Ovary (tissue), 3 donors: ENCODE data around the gene DDX59.

Source experiments
- CTCF ChIP-seq, 3 donors: fragments of 450-650 bp in 2 of 3; fragments of 200-600 bp in 1 of 3; IDR thresholded peaks; one replicate each; pipeline versions ENCODE4 v1.5.1 to v1.8.0; 2016 to 2022; ENCODE audit warnings: antibody characterized with exemption in 3 of 3, mild to moderate bottlenecking in 1 of 3
- POLR2A ChIP-seq: fragments of 450-650 bp; IDR thresholded peaks from one replicate; pipeline ENCODE4 v1.6.1; 2017; ENCODE audit warnings: antibody characterized with exemption, mild to moderate bottlenecking, moderate library complexity
- donor health status: DM: no; HTN: no; CAD: no.

DNA sequence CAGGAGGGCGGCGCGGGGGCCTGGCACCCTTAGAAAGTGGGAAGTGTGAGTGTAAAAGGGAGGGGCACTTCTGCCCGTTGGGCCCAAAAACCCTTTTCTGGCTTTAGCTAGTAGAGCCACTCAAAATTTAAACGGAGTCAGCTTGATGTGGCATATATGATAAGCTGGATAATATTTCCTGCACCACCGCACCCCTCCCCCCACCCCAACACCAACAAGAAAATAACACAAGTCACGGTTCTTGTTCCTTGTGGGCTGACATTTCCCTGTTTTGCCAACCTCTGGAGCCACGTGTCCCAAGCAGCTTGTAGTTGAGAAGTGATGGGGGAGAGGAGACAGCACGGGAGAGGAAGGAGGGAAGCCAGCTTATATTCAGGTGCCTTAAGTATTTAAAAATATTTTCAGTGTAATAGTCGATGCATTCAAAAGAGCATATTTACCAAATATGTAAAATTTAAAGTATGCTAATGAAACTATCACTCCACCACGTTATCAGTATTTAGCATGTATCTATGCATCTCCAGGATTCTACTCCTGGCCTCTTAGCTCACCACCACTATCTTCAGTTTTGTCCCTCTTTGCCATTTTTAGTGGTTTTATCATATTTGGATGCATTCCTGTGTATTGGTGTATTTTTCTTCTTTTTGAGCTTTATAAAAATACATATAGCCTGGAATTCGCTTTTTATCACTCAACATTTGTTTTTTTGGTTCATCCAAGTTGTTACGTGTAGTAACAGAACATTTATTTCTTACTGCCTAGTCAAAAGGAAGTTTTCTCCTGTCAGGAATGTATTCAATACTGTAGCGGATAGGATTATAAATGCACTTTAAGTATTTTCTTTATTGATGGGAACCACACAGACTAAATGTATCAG, 773 bp upstream of the DDX59 start:
- no peak for TF ChIP-seq CTCF (IDR thresholded peaks at IDR 0.05)
- peak; percentile 12 for TF ChIP-seq POLR2A
